Stimulated activated CD8-positive, alpha-beta memory T cell treated with anti-CD3 and anti-CD28 coated beads, Interleukin-15, amount 100 ng/mL, for 48 hours (primary cell): ENCODE data around the gene CDH12.
"Not testable (repeated sequence)": the region's sequence is repeated elsewhere in the genome, so short reads cannot be mapped to it uniquely, and the experiment has no call there.

Experiments used
- DNase-seq, 2 donors: peaks; one replicate each; pipeline ENCODE4 v3.0.0-alpha.2; 2020; ENCODE audit warnings: low read depth in 2 of 2

Gene CDH12

DNA sequence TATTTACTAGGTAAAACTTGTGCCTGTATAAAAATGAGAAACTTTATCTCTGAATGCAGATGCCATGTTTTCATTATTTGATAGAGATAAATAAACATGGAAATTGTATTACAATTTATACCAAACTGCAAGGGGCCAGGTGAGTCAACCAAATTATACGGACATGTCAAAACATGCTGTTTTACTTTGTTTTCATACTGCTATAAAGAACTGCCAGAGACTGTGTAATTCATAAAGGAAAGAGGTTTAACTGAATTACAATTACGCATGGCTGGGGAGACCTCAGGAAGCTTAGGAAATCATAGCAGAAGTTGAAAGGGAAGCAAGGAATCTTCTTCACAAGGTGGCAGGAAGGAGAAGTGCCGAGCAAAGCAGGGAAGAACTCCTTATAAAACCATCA is 840.3 kb downstream of the CDH12 start:
- not testable (repeated sequence) for DNase-seq

DNA sequence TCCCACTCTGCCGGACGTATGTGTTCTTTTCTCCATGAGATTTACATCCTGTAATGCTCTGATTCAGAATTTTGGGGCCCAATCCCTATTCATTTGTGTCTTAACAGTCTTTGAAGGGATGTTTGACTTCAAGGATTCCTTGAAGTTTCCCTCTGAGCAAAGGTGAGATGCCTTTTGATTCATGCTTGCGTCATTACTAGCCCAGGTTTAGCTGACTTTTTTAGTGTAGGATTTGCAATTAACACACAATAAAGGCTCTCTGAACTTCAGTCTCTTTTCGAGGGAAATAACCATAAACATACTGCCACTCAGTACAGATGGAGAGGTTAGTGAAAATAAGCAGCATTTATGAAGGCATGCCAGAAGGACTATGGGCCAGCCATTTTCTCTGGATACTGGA is 842.3 kb downstream of the CDH12 start:
- DNase-seq, result not testable (repeated sequence)

DNA sequence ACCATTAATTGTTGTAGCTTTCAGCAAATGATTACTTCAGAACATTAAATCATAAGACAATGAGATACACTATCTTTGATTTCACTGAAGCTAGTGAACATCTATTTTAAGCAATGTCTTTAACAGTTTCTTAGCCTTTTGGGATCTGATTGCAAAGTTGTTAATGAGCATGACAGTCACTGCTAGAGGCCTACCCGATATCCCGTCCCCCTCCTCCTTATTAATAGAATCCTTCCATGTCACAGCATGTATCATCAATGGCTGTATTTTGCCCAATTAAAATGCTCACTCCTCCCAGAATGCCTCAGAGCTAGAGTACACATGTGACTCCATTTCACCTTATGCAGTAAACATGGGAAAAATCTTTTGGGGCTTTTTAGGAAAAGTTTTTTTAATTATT is 852.0 kb downstream of the CDH12 start:
- not testable (repeated sequence) for DNase-seq

DNA sequence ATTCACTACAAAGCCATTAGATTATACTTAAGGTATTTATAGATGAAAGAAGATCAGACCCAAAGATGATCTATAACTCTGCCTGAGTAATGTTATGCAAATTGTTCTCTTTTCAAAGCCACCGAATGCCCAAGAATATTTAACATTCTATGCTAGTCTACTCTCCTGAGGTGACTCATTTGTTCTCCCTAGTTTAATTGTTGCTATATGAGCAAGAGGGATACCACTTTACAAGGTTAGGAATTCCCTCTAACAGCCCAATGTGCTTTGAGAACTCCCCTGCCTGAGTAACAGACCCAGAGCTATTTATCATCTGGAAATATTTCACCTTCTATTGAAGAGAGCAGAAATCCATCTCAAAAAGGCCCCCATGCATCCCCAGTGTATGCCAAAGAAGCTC is 867.3 kb downstream of the CDH12 start:
- DNase-seq, result not testable (repeated sequence)

DNA sequence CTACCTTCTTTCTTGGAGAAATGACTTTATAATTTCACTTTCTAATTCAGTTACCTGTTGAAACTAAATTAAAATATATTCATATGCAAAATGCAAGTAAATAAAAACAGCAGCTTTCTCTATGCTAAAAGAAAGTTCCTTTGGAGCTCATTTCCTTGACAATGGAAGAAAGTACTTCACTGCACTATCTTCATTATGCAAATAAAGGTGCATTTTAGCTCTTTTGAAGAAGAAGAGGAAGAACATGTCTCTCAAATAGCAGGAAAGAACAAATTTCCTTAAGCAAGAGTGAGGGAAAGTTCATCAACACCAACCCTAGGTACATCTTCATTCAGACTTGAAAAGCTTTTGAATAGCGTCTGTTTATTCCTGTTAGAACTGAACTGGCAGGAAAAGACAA is 901.6 kb downstream of the CDH12 start:
- DNase-seq, result not testable (repeated sequence)

DNA sequence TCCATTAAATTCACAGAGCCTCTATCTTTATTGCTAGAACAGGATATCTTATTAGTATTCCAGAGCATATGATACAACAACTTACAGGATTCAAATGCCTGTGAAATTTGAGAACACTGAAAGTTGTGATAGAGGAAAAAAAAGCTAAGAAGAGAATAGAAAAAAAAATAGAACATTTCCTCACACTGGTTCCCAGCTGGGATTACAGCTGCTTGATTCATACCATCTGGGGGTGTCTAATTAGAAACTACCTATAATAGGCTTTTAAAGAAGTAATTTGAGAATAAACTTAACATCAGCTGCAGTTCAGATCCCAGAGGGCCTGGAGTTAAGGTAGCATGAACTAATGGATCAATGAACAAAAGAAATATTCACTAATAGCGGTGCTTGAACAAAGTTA is 922.0 kb downstream of the CDH12 start:
- no peak for DNase-seq

DNA sequence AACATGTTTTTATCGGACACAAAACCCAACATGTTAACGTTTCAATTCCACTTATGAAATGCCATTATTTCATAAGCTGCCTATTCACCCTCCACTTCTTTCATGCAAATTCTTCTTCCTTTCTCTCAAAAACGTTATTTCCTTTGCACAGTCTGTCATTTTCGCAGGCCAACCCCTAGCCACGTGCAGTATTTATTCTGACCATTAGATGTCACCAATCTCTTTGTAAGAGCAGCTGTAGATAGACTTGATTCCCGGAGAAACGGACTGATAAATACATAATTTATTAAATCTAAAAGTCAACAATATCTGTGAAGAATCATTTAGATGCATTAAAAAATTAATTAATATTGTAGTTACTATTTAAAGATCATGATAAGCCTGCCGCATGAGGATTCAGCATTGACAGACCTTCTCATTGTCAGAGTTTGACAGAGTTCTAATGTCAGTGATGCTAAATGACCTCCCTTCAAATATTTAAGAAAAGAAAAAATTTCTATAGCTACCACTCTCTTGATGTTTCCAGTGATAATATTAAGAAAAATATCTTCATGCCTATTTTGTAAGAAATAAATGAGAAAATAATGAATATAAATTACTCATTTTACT is 933.6 kb downstream of the CDH12 start:
- no peak for DNase-seq

DNA sequence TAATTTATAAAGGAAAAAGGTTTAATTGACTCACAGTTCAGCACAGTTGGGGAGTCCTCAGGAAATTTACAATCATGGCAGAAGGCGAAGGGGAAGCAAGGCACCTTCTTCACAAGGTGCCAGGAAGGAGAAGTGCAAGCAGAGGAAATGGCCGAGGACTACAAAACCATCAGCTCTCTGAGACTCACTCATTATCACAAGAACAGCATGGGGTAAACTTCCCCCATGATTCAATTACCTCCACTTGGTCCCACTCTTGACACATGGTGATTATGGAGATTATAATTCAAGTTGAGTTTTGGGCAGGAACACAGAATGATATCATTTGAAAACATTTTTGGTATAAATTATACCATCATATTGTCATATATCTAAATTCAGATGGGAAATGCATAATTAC is 934.7 kb downstream of the CDH12 start:
- no peak for DNase-seq

DNA sequence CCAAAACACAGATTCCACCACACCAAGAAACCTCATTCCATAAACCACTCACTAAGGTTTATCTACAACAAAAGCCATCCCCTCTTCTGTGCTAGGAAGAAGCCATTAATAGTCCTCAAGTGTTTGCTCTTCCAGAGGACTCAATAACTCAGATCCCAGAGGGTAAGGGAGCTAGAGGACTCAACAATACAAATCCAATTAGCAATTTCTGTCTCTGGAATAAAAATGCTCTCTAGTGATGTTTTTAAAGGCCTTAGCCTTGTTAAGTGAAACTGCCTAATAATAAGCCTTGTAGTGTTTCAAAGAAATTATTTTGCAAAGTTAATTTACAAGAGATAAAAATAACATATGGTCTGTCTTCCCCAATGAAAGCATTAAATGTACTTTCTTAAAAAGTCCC is 942.4 kb downstream of the CDH12 start:
- DNase-seq, result no peak

DNA sequence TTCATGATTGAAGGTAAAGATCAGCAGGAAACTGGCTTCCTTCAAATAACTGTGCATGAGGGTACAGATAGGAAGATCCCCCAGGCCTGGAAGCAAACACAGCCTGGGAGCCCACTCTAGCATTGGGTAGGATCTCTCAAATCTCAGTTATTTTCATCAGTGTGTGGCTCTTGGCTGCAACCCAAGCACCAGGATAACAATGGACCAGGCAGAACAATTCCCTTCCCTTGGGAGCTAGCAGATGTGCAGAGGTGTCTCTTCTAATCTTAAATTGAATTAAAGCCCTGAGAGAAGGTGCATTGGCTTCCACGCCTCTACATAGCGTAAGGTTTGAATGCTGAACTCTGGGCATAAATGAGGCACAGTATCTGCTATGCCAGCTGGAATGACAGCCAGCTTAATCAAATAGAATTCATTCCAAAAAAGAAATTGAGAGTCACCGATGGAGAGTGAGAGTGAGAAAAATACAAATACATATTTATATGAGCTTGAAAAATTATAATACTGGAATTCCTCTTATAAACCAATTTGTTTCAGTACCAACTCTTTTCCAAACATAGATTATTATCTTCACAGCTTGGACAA is 957.3 kb downstream of the CDH12 start:
- no peak for DNase-seq

DNA sequence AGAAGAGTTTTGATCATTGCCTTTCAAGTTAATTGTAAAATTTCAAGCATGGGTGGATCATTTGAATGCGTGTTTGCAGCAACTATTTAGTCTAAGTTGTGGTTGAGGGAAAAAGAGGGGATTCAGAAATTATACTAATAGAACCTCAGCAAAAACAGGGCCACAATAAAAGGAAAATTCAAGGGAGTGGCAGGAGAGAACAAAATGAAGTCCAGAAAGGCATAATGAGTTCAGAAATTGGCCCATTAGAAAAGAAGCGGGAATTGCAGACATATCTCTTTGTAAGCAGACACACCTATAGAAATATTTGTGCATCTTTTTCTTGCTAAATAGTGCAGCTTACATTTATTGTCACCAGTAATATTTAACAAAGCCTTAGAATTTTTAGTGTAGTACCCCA is 960.0 kb downstream of the CDH12 start:
- no peak for DNase-seq

DNA sequence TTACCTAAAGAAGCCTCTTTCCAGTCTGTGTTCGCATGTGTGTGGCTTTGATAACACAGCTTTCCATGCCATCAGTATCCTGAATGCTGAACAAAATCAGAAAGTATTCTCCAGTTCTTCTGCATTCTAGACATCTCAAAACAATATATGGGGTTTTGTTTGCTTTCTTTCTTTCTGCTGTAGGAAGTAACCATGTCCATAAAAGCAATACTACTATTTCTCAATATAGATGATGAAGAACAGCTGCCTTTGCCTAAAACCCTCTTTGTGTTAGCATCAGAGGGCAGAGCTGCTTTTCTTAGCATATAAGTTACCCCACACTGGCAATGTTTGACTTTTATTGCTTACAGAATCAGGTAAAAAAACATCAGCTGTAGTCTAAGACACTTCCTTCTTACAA is 963.6 kb downstream of the CDH12 start:
- DNase-seq, result no peak

DNA sequence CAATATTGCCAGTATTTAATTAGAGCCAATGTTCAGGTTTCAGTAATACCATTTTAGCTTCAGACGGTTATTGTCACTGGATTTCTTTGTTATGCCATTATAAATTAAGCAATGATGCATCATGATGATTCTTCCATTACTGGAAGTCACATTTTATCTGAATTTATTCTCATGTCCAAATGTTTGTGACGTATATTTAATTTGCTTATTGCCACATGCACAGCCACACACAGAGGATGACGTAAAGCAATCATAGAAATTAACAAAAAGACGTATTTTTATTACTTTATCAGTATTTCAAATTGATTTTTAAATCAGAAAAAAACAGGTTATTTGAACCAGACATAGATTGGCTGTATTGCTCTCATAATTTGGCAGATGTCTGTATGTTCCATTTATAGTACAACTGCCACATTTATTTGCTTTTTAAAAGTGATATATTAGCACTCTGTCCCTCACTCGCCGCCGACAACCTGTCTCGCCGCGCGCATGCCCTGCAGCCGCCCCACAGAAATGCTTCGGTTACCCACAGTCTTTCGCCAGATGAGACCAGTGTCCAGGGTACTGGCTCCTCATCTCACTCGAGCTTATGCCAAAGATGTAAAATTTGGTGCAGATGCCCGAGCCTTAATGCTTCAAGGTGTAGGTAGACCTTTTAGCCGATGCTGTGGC is 970.9 kb downstream of the CDH12 start:
- no peak for DNase-seq

DNA sequence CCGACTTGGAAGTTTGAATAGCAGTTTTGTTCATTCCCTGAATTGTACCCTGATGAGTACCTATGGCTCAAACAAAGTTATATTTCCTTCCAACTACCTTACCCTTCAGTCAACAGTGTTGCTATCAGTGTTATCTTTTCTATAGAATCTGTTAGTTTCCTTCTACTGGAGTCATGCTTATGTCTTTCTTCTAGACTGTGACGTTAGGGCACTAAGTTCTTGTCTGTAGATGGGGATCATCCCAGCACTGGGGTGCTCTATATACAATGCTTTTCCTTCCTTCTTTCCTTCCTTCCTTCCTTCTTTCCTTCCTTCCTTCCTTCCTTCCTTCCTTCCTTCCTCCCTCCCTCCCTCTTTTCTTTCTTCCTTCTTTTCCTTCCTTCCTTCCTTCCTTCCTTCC is 973.0 kb downstream of the CDH12 start:
- DNase-seq, result no peak

DNA sequence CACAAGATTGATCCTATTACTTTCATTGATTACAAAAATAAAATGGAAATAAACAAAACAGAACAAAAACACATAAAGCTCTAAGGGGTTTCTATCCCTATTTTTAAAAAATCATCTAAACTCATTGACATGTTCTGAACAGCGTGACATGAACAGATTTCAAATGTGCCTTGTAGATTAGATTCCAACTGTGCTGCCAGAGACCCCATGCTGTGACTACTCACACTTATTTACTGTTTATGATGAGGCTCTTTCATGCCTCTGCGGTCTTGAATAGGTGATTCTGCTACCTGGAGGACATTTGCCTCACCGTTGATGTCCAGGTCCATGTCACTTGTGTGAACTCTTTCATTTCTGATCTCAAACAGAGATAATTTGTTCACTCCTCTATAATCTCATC is 990.2 kb downstream of the CDH12 start:
- DNase-seq, result no peak

DNA sequence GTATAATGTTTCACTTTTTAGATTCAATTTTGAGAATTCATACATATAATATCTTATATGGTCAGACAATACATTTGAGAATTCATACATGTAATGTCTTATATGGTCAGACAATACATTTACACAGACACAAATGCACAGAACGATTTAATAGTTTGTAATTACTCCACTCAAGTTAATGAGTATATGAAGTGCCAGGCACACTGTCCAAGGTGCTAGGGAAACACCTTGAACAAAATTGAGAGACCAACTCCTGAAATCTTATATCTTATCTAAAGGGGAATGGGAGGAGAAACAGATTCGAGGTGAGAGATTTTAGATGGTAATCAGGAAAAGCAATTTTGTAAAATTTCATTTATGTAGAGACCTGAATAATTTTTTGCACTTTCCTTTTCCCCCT is 994.7 kb downstream of the CDH12 start:
- no peak for DNase-seq

DNA sequence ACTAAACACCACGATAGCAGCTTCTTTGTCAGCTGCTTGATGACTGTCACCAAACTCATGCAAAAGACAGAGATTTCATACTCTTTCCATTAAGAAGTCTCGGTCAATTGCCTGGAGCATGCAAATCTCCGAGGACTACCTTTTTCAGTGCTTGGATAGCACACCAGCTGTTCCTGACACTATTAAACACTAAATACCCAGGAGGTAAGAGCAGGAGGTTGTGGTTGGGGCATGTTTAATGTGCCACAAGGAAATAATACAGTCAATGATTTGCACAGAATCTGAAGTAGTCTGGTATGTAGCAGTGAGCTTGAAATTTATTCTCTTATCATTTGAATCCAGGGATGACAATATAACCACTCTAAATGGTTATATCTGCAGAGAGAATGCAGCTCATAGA is 996.2 kb downstream of the CDH12 start:
- no peak for DNase-seq

DNA sequence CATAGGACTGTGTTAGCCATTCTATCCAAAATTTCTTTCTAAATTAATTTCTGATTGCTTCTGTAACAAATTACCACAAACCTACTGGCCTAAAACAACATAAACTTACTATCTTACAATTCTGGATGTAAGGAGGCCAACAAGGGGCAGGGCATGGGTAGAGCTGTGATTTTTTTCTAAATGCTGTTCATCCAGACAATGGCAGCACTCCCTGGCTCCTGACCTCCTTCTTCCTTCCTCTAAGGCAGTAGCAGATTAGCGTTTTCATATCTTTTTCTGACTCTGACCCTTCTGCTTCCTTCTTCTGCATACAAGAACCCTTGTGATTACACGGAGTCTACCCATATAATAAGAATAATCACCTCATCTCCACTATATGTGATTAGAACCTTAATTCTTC is 1005.8 kb downstream of the CDH12 start:
- no peak for DNase-seq

DNA sequence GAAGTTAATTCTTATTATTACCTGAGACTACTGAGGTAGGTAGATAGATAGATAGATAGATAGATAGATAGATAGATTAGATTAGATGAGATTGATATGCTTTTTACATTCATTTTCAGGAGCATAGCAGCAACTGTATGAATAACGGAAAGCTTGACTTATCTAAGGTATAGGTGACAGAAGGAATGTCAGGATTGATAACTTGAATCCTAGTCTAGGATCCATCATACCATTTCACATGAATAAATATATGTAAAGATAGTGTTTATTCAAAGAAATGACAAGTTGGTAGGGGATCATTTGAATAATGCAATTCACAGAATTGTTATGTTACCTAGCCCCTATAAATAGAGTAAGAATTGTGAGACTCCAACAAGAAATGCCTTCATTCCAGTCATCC is 1008.2 kb downstream of the CDH12 start:
- DNase-seq, result no peak

DNA sequence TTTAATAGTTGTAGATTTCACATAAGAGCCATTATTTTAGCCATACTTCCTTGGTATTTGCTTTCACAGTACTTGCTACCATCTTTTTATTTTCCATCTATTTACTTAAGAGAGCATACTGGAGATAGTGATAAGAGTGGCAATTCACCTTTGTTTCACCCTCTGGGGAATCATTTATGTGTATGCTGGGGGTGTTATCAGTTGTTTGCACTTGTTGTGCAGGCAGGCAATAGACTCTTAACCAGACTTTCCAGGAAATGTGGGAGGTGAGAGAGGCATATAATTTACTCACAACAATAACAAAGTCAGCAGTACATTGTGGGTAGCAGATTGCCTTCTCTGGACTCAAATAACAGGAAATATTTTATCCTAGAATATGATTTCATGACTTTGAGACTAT is 1018.3 kb downstream of the CDH12 start:
- no peak for DNase-seq

DNA sequence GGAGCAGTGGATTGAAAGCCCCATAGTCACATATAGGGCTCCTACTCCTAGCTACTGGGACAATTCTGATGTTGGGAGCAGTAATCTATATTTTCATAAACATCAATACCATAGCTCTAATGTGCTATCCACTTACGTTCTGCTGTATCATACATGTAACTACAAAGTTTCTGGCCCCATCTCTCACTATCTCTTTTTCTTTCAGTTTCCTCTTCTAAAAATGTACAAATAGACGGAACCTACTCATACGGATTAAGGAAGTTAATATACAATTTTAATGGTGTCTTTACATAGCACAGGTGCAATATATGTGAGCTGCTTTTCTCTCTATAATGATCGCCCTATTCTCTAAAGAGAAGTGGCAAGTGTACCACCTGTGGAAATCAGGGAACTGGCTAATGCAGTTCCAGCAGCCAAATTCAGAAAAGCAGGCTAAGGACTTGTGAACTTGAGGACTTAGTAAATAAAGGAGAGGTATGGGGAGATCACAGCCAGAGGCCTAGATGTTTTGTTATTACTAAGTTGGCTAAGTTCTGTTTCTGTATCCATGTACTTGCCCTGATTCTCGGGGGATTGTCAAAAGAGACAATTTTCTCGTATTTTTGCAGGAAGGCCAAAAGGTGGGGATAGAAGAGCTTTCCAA is 1021.9 kb downstream of the CDH12 start:
- no peak for DNase-seq

DNA sequence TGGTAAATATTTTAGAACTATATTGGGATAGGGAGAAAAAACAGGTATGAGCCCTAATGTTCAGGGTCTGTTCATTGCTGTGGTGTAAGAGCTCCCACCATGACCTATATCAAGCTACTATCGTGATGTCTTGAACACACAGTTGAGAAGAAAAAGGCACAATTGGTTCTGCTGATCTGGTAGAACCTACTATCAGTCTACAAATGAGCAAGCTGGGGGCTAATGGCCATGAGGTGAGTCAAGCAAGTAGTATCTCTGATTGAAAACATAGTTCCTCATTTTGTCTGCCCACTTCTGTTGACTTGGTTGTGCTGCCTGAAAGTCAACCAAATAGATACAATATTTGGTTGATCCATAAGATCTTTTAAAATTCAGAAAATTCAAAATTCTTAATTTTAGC is 1026.3 kb downstream of the CDH12 start:
- no peak for DNase-seq

DNA sequence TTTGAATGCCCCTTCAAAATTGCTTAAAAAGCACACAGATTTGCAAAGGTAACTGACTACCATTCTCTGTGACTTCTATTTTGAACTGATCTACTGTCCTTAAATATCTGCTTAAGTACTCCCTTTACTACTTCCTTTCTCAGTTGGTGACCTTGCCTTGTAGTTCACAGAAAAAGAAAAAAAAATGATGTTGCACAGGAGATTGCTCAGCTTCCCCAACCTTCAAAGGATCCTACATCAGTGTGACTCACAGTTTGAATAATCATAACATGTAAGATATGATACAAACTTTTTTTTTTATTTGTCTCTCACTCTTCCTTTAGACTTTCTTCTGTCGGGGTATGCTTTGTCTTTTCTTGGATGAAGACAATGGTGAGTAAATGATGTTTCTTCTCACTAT is 1029.6 kb downstream of the CDH12 start:
- DNase-seq, result no peak
